Neutrophil (primary cell): Measurements from ENCODE around the gene XAB2.
A peak's percentile ranks its signal among the peaks of the same experiment; 100 is the strongest.

ENCODE experiments used
- H3K27ac ChIP-seq: fragments of 200-600 bp; sonication (generic); 2 replicates; pipeline ENCODE4 v1.5.1; 2016; ENCODE audit warnings: mild to moderate bottlenecking, moderate library complexity
- H3K27me3 ChIP-seq: fragments of 200-600 bp; sonication (generic); 2 replicates; pipeline ENCODE4 v1.6.0; 2016; ENCODE audit warnings: mild to moderate bottlenecking
- H3K36me3 ChIP-seq: fragments of 200-600 bp; sonication (generic); 2 replicates; pipeline ENCODE4 v1.5.1; 2017
- H3K4me1 ChIP-seq, 2 experiments: fragments of 200-600 bp in 1 of 2; sonication (generic) in 1 of 2; 1 replicate in 1 of 2; 2 replicates in 1 of 2; pipeline versions ENCODE4 v1.5.1 to v1.6.1; 2013 to 2016; ENCODE audit warnings: low read depth in 1 of 2, low read length in 1 of 2, mild to moderate bottlenecking in 1 of 2, moderate library complexity in 1 of 2; ENCODE audit not compliant: control insufficient read depth in 1 of 2, insufficient read depth in 1 of 2
- H3K4me3 ChIP-seq, 2 experiments: fragments of 200-600 bp in 1 of 2; sonication (generic) in 1 of 2; 1 replicate in 1 of 2; 2 replicates in 1 of 2; pipeline ENCODE4 v1.5.1; 2013 to 2016; ENCODE audit warnings: low read depth in 1 of 2, low read length in 1 of 2, mild to moderate bottlenecking in 1 of 2, moderate library complexity in 1 of 2
- H3K9me3 ChIP-seq: fragments of 200-600 bp; sonication (generic); 2 replicates; pipeline ENCODE4 v1.5.1; 2016
- CTCF ChIP-seq: fragments of 200-600 bp; sonication (generic); IDR thresholded peaks from 2 replicates; pipeline ENCODE4 v1.5.1; 2016; ENCODE audit warnings: antibody characterized with exemption

The XAB2 gene

GRCh38 chr19:7636317-7636690 is 7.0 kb upstream of the XAB2 start:
- peak overlapping the region; percentile 98 for H3K27ac ChIP-seq
- H3K9me3 ChIP-seq, result no peaks in the 10 kb centered on the region
- peak overlapping the region; percentile 87 to 95 for H3K4me3 ChIP-seq

GRCh38 chr19:7635670-7636069 is 6.3 kb upstream of the XAB2 start:
- Histone ChIP-seq H3K4me3 (no peak overlapping the region), H3K36me3 (peaks cover 36% of the 10 kb centered on the region), H3K9me3 (no peaks in the 10 kb centered on the region), H3K27me3 (no peaks in the 10 kb centered on the region), H3K4me1 (peaks cover 41 to 52% of the 10 kb centered on the region in 2 experiments), H3K27ac (no peak overlapping the region)
- no peak for TF ChIP-seq CTCF

More at GRCh38 chr19:7636317-7636690, 7.0 kb upstream of the XAB2 start:
- Histone ChIP-seq H3K27me3 (no peaks in the 10 kb centered on the region), H3K4me1 (peaks cover 37 to 49% of the 10 kb centered on the region in 2 experiments), H3K36me3 (peaks cover 41% of the 10 kb centered on the region)
- TF ChIP-seq CTCF, result no peak

- no peak for TF ChIP-seq CTCF
- no peaks in the 10 kb centered on the region for H3K27me3 ChIP-seq
- peaks cover 16% of the 10 kb centered on the region for H3K36me3 ChIP-seq
- H3K27ac ChIP-seq, result no peak within 1 kb of the TSS
- H3K4me3 ChIP-seq, result no peak within 1 kb of the TSS
- H3K4me1 ChIP-seq, result peaks cover 38 to 47% of the 10 kb centered on the region in 2 experiments
- H3K9me3 ChIP-seq, result no peaks in the 10 kb centered on the region
Measured at GRCh38 chr19:7633698-7634097, 4.4 kb upstream of the XAB2 start, which contains the start of gene PCP2. TSS of gene PCP2 (minus strand) at chr19:7633719. CDS start at chr19:7633457, 262 bp downstream.

- Histone ChIP-seq H3K27me3 (no peaks in the 10 kb centered on the region), H3K9me3 (no peaks in the 10 kb centered on the region), H3K4me1 (peaks cover 34 to 41% of the 10 kb centered on the region in 2 experiments), H3K27ac (no peak overlapping the region), H3K36me3 (peaks cover 16% of the 10 kb centered on the region), H3K4me3 (no peak overlapping the region)
- TF ChIP-seq CTCF, result no peak
Measured at GRCh38 chr19:7632340-7633203, 3.2 kb upstream of the XAB2 start.

GRCh38 chr19:7631577-7631976 is 2.2 kb upstream of the XAB2 start:
- Histone ChIP-seq H3K4me3 (no peak overlapping the region), H3K9me3 (no peaks in the 10 kb centered on the region), H3K36me3 (peaks cover 26% of the 10 kb centered on the region), H3K27me3 (no peaks in the 10 kb centered on the region), H3K27ac (no peak overlapping the region), H3K4me1 (peaks cover 32 to 36% of the 10 kb centered on the region in 2 experiments)
- no peak for TF ChIP-seq CTCF
